Measurements from ENCODE around the gene SERPINA1.
"Not testable (repeated sequence)": the region's sequence is repeated elsewhere in the genome, so short reads cannot be mapped to it uniquely, and the experiment has no call there.

The SERPINA1 gene

GRCh38 chr14:94368956-94369355, 19.4 kb downstream of the SERPINA1 start:
- DNase-seq, result no peak

- no peak for DNase-seq
Observed at GRCh38 chr14:94368243-94368590, 20.2 kb downstream of the SERPINA1 start.

- no peak for DNase-seq
Observed at GRCh38 chr14:94367347-94368242, 20.8 kb downstream of the SERPINA1 start.

GRCh38 chr14:94366146-94366915, 22.1 kb downstream of the SERPINA1 start, which contains the start of gene SERPINA2:
SERPINA2 (minus strand) TSS chr14:94366698.
- DNase-seq, result no peak

GRCh38 chr14:94365624-94366023, 22.8 kb downstream of the SERPINA1 start:
- DNase-seq, result no peak

- no peak for DNase-seq
Observed at GRCh38 chr14:94364964-94365363, 23.4 kb downstream of the SERPINA1 start.

- DNase-seq, result no peak
Observed at GRCh38 chr14:94364037-94364436, 24.4 kb downstream of the SERPINA1 start.

GRCh38 chr14:94363151-94363624, 25.2 kb downstream of the SERPINA1 start:
- no peak for DNase-seq

GRCh38 chr14:94362614-94363133, 25.7 kb downstream of the SERPINA1 start:
- DNase-seq, result no peak

- DNase-seq, result no peak
Observed at GRCh38 chr14:94361682-94362081, 26.7 kb downstream of the SERPINA1 start.

- no peak for DNase-seq
Observed at GRCh38 chr14:94360945-94361565, 27.3 kb downstream of the SERPINA1 start.

GRCh38 chr14:94357166-94357565, 31.2 kb downstream of the SERPINA1 start:
- DNase-seq, result no peak

- DNase-seq, result no peak
Observed at GRCh38 chr14:94356379-94357056, 31.9 kb downstream of the SERPINA1 start.

GRCh38 chr14:94355191-94355794, 33.1 kb downstream of the SERPINA1 start:
- no peak for DNase-seq

GRCh38 chr14:94354638-94355185, 33.7 kb downstream of the SERPINA1 start:
- DNase-seq, result no peak

GRCh38 chr14:94354190-94354589, 34.2 kb downstream of the SERPINA1 start:
- DNase-seq, result not testable (repeated sequence)

- DNase-seq, result no peak
Observed at GRCh38 chr14:94349276-94349675, 39.1 kb downstream of the SERPINA1 start.

GRCh38 chr14:94348836-94349235, 39.6 kb downstream of the SERPINA1 start:
- no peak for DNase-seq

- DNase-seq, result no peak
Observed at GRCh38 chr14:94346841-94347240, 41.6 kb downstream of the SERPINA1 start.

- DNase-seq, result not testable (repeated sequence)
Observed at GRCh38 chr14:94346065-94346786, 42.2 kb downstream of the SERPINA1 start.

All from retina (tissue), 1 donor.